ENCODE data around the gene SPINT4. TPM values are rescaled to one million over a fixed set of nuclear protein-coding genes. Genes with fewer than 3 reads are reported as not detected.
"Not testable (repeated sequence)": the region's sequence is repeated elsewhere in the genome, so short reads cannot be mapped to it uniquely, and the experiment has no call there.

SPINT4 gene
- total RNA-seq, 1 donor = not detected

DNA sequence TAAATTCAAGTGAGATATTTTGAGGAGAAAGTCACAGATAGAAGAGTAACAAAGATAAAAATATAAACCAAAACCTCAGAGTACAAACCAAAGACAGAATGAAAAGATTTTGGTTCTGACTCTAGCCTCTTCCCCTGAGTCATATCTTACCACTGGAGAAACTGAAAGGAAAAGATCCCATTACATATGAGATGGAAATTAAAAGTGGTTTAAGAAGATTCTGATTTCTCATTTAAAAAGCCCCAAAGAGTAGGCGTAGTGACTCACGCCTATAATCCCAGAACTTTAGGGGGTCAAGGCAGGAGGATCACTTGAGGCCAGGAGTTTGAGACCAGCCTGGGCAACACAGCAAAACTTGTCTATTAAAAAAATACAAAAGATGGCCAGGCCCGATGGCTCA is 30.6 kb downstream of the SPINT4 start:
- Histone ChIP-seq H3K79me2 (ENCODE audit: insufficient read depth, low read length) (no peaks in the 10 kb centered on the region), H3K9me3 (ENCODE audit: low read depth, low read length) (no peaks in the 10 kb centered on the region), H3K4me3 (ENCODE audit: insufficient read depth, low read length) (no peak overlapping the region), H3K36me3 (ENCODE audit: insufficient read depth, low read length) (no peaks in the 10 kb centered on the region), H4K20me1 (ENCODE audit: insufficient read depth, low read length) (no peaks in the 10 kb centered on the region), H3K27ac (ENCODE audit: low read depth, low read length) (no peak overlapping the region), H3K4me2 (ENCODE audit: insufficient read depth, low read length) (no peak overlapping the region), H3K4me1 (ENCODE audit: insufficient read depth, low read length) (no peaks in the 10 kb centered on the region), H3K27me3 (ENCODE audit: insufficient read depth, low read length) (peaks cover 9% of the 10 kb centered on the region), H2AFZ (ENCODE audit: low read length) (no peak overlapping the region)
- DNase-seq (ENCODE audit: insufficient read length, low spot score, missing footprints) = peak; percentile 81
- no peak for TF ChIP-seq CTCF (IDR thresholded peaks at IDR 0.05; ENCODE audit: extremely low read depth, low read depth, low read length)

DNA sequence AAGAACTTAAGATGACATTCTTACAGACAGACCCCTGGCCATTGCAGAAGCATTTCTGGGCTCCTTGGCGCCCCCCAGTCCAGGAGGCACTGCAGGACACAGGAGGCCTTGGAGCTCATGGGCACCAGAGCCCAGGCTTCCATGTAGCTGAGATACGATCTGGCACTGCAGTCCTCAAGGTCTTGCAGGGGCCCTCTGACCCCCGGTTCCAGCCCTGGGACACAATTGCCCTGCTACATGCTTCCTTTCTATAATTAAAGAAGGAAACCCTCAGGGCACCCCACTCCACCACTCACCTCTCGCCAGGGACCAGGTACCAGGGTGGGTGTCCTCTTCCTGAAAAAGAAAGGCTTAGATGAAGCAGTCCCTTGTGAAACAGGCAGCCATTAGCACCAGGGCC is 35.9 kb downstream of the SPINT4 start:
- Histone ChIP-seq H3K27ac (ENCODE audit: low read depth, low read length) (no peak overlapping the region), H2AFZ (ENCODE audit: low read length) (no peak overlapping the region), H3K27me3 (ENCODE audit: insufficient read depth, low read length) (no peaks in the 10 kb centered on the region), H3K9me3 (ENCODE audit: low read depth, low read length) (no peaks in the 10 kb centered on the region), H3K4me2 (ENCODE audit: insufficient read depth, low read length) (no peak overlapping the region), H3K4me1 (ENCODE audit: insufficient read depth, low read length) (no peaks in the 10 kb centered on the region), H3K4me3 (ENCODE audit: insufficient read depth, low read length) (no peak overlapping the region), H3K36me3 (ENCODE audit: insufficient read depth, low read length) (no peaks in the 10 kb centered on the region), H4K20me1 (ENCODE audit: insufficient read depth, low read length) (no peaks in the 10 kb centered on the region), H3K79me2 (ENCODE audit: insufficient read depth, low read length) (no peaks in the 10 kb centered on the region)
- no peak for DNase-seq (ENCODE audit: insufficient read length, low spot score, missing footprints)
- no peak for TF ChIP-seq CTCF (IDR thresholded peaks at IDR 0.05; ENCODE audit: extremely low read depth, low read depth, low read length)

- not testable (repeated sequence) for H4K20me1 ChIP-seq (ENCODE audit: insufficient read depth, low read length); H3K36me3 ChIP-seq (ENCODE audit: insufficient read depth, low read length); H3K4me1 ChIP-seq (ENCODE audit: insufficient read depth, low read length); H3K4me2 ChIP-seq (ENCODE audit: insufficient read depth, low read length); H3K9me3 ChIP-seq (ENCODE audit: low read depth, low read length); H2AFZ ChIP-seq (ENCODE audit: low read length); H3K4me3 ChIP-seq (ENCODE audit: insufficient read depth, low read length); DNase-seq (ENCODE audit: insufficient read length, low spot score, missing footprints); H3K27ac ChIP-seq (ENCODE audit: low read depth, low read length); H3K79me2 ChIP-seq (ENCODE audit: insufficient read depth, low read length); H3K27me3 ChIP-seq (ENCODE audit: insufficient read depth, low read length)
Measured at GRCh38 chr20:45759921-45760320, 37.8 kb downstream of the SPINT4 start.

DNA sequence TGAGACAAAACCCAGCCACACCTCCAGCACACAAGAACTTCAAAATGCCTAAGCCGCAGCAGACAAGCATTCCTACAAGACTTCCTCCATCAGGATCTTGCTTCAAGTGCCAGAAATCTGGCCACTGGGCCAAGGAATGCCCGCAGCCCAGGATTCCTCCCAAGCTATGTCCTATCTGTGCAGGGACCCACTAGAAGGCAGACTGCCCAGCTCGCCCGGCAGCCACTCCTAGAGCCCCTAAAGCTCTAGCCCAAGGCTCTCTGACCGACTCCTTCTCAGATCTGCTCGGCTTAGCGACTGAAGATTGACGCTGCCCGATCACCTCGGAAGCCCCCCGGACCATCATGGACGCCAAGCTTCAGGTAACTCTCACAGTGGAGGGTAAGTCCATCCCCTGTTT is 39.8 kb downstream of the SPINT4 start:
- not testable (repeated sequence) for DNase-seq (ENCODE audit: insufficient read length, low spot score, missing footprints); H2AFZ ChIP-seq (ENCODE audit: low read length); H3K4me1 ChIP-seq (ENCODE audit: insufficient read depth, low read length); H3K79me2 ChIP-seq (ENCODE audit: insufficient read depth, low read length); H3K4me2 ChIP-seq (ENCODE audit: insufficient read depth, low read length); H3K9me3 ChIP-seq (ENCODE audit: low read depth, low read length); H3K27me3 ChIP-seq (ENCODE audit: insufficient read depth, low read length); H3K36me3 ChIP-seq (ENCODE audit: insufficient read depth, low read length); H4K20me1 ChIP-seq (ENCODE audit: insufficient read depth, low read length); H3K4me3 ChIP-seq (ENCODE audit: insufficient read depth, low read length); H3K27ac ChIP-seq (ENCODE audit: low read depth, low read length)

- H3K27ac ChIP-seq (ENCODE audit: low read depth, low read length); H4K20me1 ChIP-seq (ENCODE audit: insufficient read depth, low read length); H3K36me3 ChIP-seq (ENCODE audit: insufficient read depth, low read length); H3K4me3 ChIP-seq (ENCODE audit: insufficient read depth, low read length); H3K4me1 ChIP-seq (ENCODE audit: insufficient read depth, low read length); DNase-seq (ENCODE audit: insufficient read length, low spot score, missing footprints); H3K27me3 ChIP-seq (ENCODE audit: insufficient read depth, low read length); H3K9me3 ChIP-seq (ENCODE audit: low read depth, low read length); H2AFZ ChIP-seq (ENCODE audit: low read length); H3K79me2 ChIP-seq (ENCODE audit: insufficient read depth, low read length); H3K4me2 ChIP-seq (ENCODE audit: insufficient read depth, low read length): not testable (repeated sequence)
Measured at GRCh38 chr20:45764618-45765282, 42.6 kb downstream of the SPINT4 start.

All from osteoblast (primary cell).